ENCODE results near the gene AGGF1. TPM values are rescaled to one million over a fixed set of nuclear protein-coding genes. Genes with fewer than 3 reads are reported as not detected.
"Not testable (repeated sequence)": the region's sequence is repeated elsewhere in the genome, so short reads cannot be mapped to it uniquely, and the experiment has no call there.

AGGF1 gene
- total RNA-seq, 4 donors from 2014 or later: 17.5 to 21.2 (median 19.0) TPM

- Histone ChIP-seq H3K9me3 (no peaks in the 10 kb centered on the region), H3K4me1 (no peaks in the 10 kb centered on the region), H3K27ac (no peak overlapping the region), H3K4me3 (no peak overlapping the region), H3K36me3 (peaks cover 0 to 22% of the 10 kb centered on the region in 2 donors), H3K27me3 (no peaks in the 10 kb centered on the region)
- TF ChIP-seq CTCF (IDR thresholded peaks at IDR 0.05) (no peak), EP300 (IDR thresholded peaks at IDR 0.05) (no peak), POLR2A (IDR thresholded peaks at IDR 0.05) (no peak), POLR2AphosphoS5 (IDR thresholded peaks at IDR 0.05) (no peak)
- ATAC-seq: no peak
- 100% methylated on average over 1 of the region's 1 CpG; no CpG with 5 or more reads in 1 of the 2 donors for WGBS, 2 donors (ENCODE audit: low coverage in 1 of 2)
These were observed 73.3 kb downstream of the AGGF1 start for GRCh38 chr5:77103457-77103856.

GRCh38 chr5:77104813-77105212 is 74.6 kb downstream of the AGGF1 start:
- TF ChIP-seq CTCF (IDR thresholded peaks at IDR 0.05) (no peak), POLR2AphosphoS5 (IDR thresholded peaks at IDR 0.05) (no peak), POLR2A (IDR thresholded peaks at IDR 0.05) (no peak), EP300 (IDR thresholded peaks at IDR 0.05) (no peak)
- H3K9me3 ChIP-seq: no peaks in the 10 kb centered on the region
- H3K27me3 ChIP-seq: no peaks in the 10 kb centered on the region
- peaks cover 0 to 22% of the 10 kb centered on the region in 2 donors for H3K36me3 ChIP-seq
- H3K27ac ChIP-seq: no peak overlapping the region
- ATAC-seq: no peak
- H3K4me1 ChIP-seq: no peaks in the 10 kb centered on the region
- no peak overlapping the region for H3K4me3 ChIP-seq

GRCh38 chr5:77107035-77107434 is 76.8 kb downstream of the AGGF1 start:
- H3K36me3 ChIP-seq: peaks cover 0 to 22% of the 10 kb centered on the region in 2 donors
- not testable (repeated sequence) for ATAC-seq, H3K27me3 ChIP-seq, H3K27ac ChIP-seq, H3K4me1 ChIP-seq, H3K4me3 ChIP-seq, H3K9me3 ChIP-seq
- WGBS, 2 donors (ENCODE audit: low coverage in 1 of 2): 90 to 98% methylated on average over 3 to 4 of the region's 4 CpGs

Small RNA genes lying within 50 kb of the gene (small RNA-seq; reads per million reads assigned to genes)
- 150 to 322 (median 171) reads per million in 4 donors for gene SNORA47

Other genes starting within 250 kb of the AGGF1 start
- 1 to 10 TPM in 1 of 4 donors, under 1 TPM in 2, not detected in 1; 0.50 to 3.4 (median 0.81) TPM for gene F2RL1, start 211.4 kb upstream of the AGGF1 start, total RNA-seq
- not detected for gene S100Z, start 180.4 kb upstream of the AGGF1 start, total RNA-seq
- 1 to 10 TPM in 3 of 4 donors, not detected in 1; 1.7 to 4.0 (median 2.3) TPM for gene CRHBP, start 77.4 kb upstream of the AGGF1 start, total RNA-seq
- gene ZBED3, start 56.9 kb downstream of the AGGF1 start, total RNA-seq: 10 to 100 TPM in 2 of 4 donors, 1 to 10 TPM in 2; 3.2 to 16.2 (median 9.2) TPM
- 10 to 100 TPM in 1 of 4 donors, 1 to 10 TPM in 2, under 1 TPM in 1; 0.96 to 11.0 (median 2.3) TPM for gene PDE8B, start 180.3 kb downstream of the AGGF1 start, total RNA-seq

Data from gastroesophageal sphincter (tissue), 4 donors.